HEK293 (cell line): ENCODE data around the gene SLC25A6.

ENCODE experiments used
- CTCF ChIA-PET: fragments of 350-600 bp; formaldehyde crosslinking; extraction: SDS; loops from one replicate; lab custom pipeline; 2021; ENCODE audit warnings: antibody characterized with exemption; lab: Yijun Ruan, JAX
- POLR2A ChIA-PET: fragments of 300-600 bp; formaldehyde crosslinking; extraction: SDS; loops from one replicate; lab custom pipeline; 2020; ENCODE audit warnings: antibody characterized with exemption, inconsistent platforms; lab: Yijun Ruan, JAX
- H3K27ac ChIP-seq: fragments of 200-500 bp; sonication (Bioruptor generic); 2 replicates; pipeline ENCODE4 v1.5.1; 2014; ENCODE audit warnings: low read depth, low read length, control low read depth, inconsistent platforms; ENCODE audit errors: extremely low read depth
- H3K36me3 ChIP-seq, 2 experiments: fragments of 200-500 bp in 1 of 2; sonication (Bioruptor generic) in 1 of 2; 1 replicate in 1 of 2; 2 replicates in 1 of 2; pipeline ENCODE4 v1.5.1; 2014 to 2017; ENCODE audit warnings: inconsistent platforms in 2 of 2, low read length in 2 of 2; ENCODE audit not compliant: control insufficient read depth in 2 of 2, insufficient read depth in 1 of 2
- H3K4me1 ChIP-seq: fragments of 200-500 bp; sonication (Bioruptor generic); 2 replicates; pipeline ENCODE4 v1.5.1; 2014; ENCODE audit warnings: mild to moderate bottlenecking, low read length, inconsistent platforms; ENCODE audit not compliant: control insufficient read depth, insufficient read depth
- H3K4me3 ChIP-seq: 2 replicates; pipeline ENCODE4 v1.5.1; 2011; ENCODE audit warnings: low read depth, mild to moderate bottlenecking, control low read depth, low read length, moderate library complexity
- H3K9me3 ChIP-seq: fragments of 200-500 bp; sonication (Bioruptor generic); 2 replicates; pipeline ENCODE4 v1.5.1; 2014; ENCODE audit warnings: low read depth, low read length, inconsistent platforms; ENCODE audit not compliant: control insufficient read depth, insufficient read depth
- CTCF ChIP-seq: fragments of 450-650 bp; formaldehyde crosslinking; IDR thresholded peaks from 2 replicates; pipeline ENCODE4 v1.5.1; 2016; ENCODE audit warnings: missing biosample characterization, missing genetic modification characterization
- EGR2 ChIP-seq: fragments of 450-650 bp; formaldehyde crosslinking; IDR thresholded peaks from 2 replicates; pipeline ENCODE4 v1.5.1; 2016; ENCODE audit warnings: low read depth, missing biosample characterization, missing genetic modification characterization
- GLIS2 ChIP-seq: fragments of 450-650 bp; formaldehyde crosslinking; IDR thresholded peaks from 2 replicates; pipeline ENCODE4 v1.5.1; 2016; ENCODE audit warnings: missing biosample characterization, missing genetic modification characterization
- HIC1 ChIP-seq: fragments of 450-650 bp; formaldehyde crosslinking; IDR thresholded peaks from 2 replicates; pipeline ENCODE4 v1.5.1; 2016; ENCODE audit warnings: missing biosample characterization, missing genetic modification characterization
- OSR2 ChIP-seq: fragments of 450-650 bp; formaldehyde crosslinking; IDR thresholded peaks from 2 replicates; pipeline ENCODE4 v1.5.1; 2016; ENCODE audit warnings: missing biosample characterization, missing genetic modification characterization
- PATZ1 ChIP-seq: fragments of 450-650 bp; formaldehyde crosslinking; IDR thresholded peaks from 2 replicates; pipeline ENCODE4 v1.5.1; 2016; ENCODE audit warnings: missing biosample characterization, missing genetic modification characterization
- RBAK ChIP-seq: fragments of 450-650 bp; formaldehyde crosslinking; IDR thresholded peaks from 2 replicates; pipeline ENCODE4 v1.5.1; 2016; ENCODE audit warnings: missing biosample characterization, missing genetic modification characterization
- SP3 ChIP-seq: fragments of 450-650 bp; formaldehyde crosslinking; IDR thresholded peaks from 2 replicates; pipeline ENCODE4 v1.5.1; 2016; ENCODE audit warnings: missing biosample characterization, missing genetic modification characterization
- ZFHX2 ChIP-seq: fragments of 450-650 bp; formaldehyde crosslinking; conservative IDR thresholded peaks from 2 replicates; pipeline ENCODE4 v1.5.1; 2016; ENCODE audit warnings: missing biosample characterization, missing genetic modification characterization
- ZNF221 ChIP-seq: fragments of 450-650 bp; formaldehyde crosslinking; IDR thresholded peaks from 2 replicates; pipeline ENCODE4 v1.5.1; 2017; ENCODE audit warnings: missing biosample characterization, missing genetic modification characterization, borderline replicate concordance
- ZNF324 ChIP-seq: fragments of 450-650 bp; formaldehyde crosslinking; IDR thresholded peaks from 2 replicates; pipeline ENCODE4 v1.5.1; 2016; ENCODE audit warnings: missing biosample characterization, missing genetic modification characterization
- ZNF366 ChIP-seq: fragments of 450-650 bp; formaldehyde crosslinking; conservative IDR thresholded peaks from 2 replicates; pipeline ENCODE4 v1.5.1; 2016; ENCODE audit warnings: missing biosample characterization, missing genetic modification characterization
- ZNF391 ChIP-seq: fragments of 450-650 bp; formaldehyde crosslinking; IDR thresholded peaks from 2 replicates; pipeline ENCODE4 v1.5.1; 2016; ENCODE audit warnings: low read depth, missing biosample characterization, missing genetic modification characterization, borderline replicate concordance
- ZNF513 ChIP-seq: fragments of 450-650 bp; IDR thresholded peaks from 2 replicates; pipeline ENCODE4 v1.5.1; 2018; ENCODE audit warnings: missing biosample characterization, missing genetic modification characterization
- ZNF585B ChIP-seq: fragments of 450-650 bp; formaldehyde crosslinking; IDR thresholded peaks from 2 replicates; pipeline ENCODE4 v1.5.1; 2016; ENCODE audit warnings: missing biosample characterization, missing genetic modification characterization
- ZNF660 ChIP-seq: fragments of 450-650 bp; IDR thresholded peaks from 2 replicates; pipeline ENCODE4 v1.5.1; 2018; ENCODE audit warnings: missing biosample characterization, mild to moderate bottlenecking, missing genetic modification characterization
- ZSCAN5A ChIP-seq: fragments of 450-650 bp; formaldehyde crosslinking; IDR thresholded peaks from 2 replicates; pipeline ENCODE4 v1.5.1; 2016; ENCODE audit warnings: missing biosample characterization, missing genetic modification characterization

Gene SLC25A6

GRCh38 chrX:1355131-1356046 lies 36.5 kb downstream of the SLC25A6 start:
- ChIA-PET CTCF (no interaction called here), POLR2A (no interaction called here)
- no peaks in the 10 kb centered on the region for H3K9me3 ChIP-seq
- H3K36me3 ChIP-seq: no peaks in the 10 kb centered on the region
- no peaks in the 10 kb centered on the region for H3K4me1 ChIP-seq
- TF ChIP-seq HIC1: peak; percentile 49
- no peak for TF ChIP-seq ZNF391 (tag by site-specific recombination)
- TF ChIP-seq ZNF660: no peak
- peak; percentile 12; the same call in 1 of the 2 replicates for TF ChIP-seq EGR2 (tag by site-specific recombination)
- peak; percentile 12; the same call in 1 of the 2 replicates for TF ChIP-seq SP3 (tag by site-specific recombination)
- TF ChIP-seq ZFHX2 (tag by site-specific recombination): peak; percentile 25; the same call in 1 of the 2 replicates
- no peak for TF ChIP-seq RBAK (tag by site-specific recombination)
- TF ChIP-seq PATZ1 (tag by site-specific recombination): peak; percentile 52; the same call in 1 of the 2 replicates
- peak; percentile 63; the same call in 1 of the 2 replicates for TF ChIP-seq GLIS2
- no peak overlapping the region for H3K27ac ChIP-seq
- H3K4me3 ChIP-seq: no peak overlapping the region

GRCh38 chrX:1354036-1355019 lies 37.6 kb downstream of the SLC25A6 start:
- Histone ChIP-seq H3K27ac (no peak overlapping the region), H3K4me1 (no peaks in the 10 kb centered on the region), H3K9me3 (no peaks in the 10 kb centered on the region)
- ChIA-PET POLR2A (no interaction called here), CTCF (no interaction called here)
- TF ChIP-seq ZSCAN5A: no peak
- TF ChIP-seq ZNF585B (tag by site-specific recombination): no peak
- peak; percentile 51; the same call in 1 of the 2 replicates for TF ChIP-seq ZNF366 (tag by site-specific recombination)
- TF ChIP-seq SP3 (tag by site-specific recombination): peak; percentile 27
- TF ChIP-seq ZNF221 (tag by site-specific recombination): no peak
- TF ChIP-seq OSR2: no peak
- peak; percentile 57 for TF ChIP-seq ZFHX2 (tag by site-specific recombination)
- no peak for TF ChIP-seq ZNF324 (tag by site-specific recombination)
- TF ChIP-seq ZNF513 (tag by site-specific recombination): peak; percentile 70
- TF ChIP-seq CTCF: no peak
- peak; percentile 74 for TF ChIP-seq EGR2 (tag by site-specific recombination)
- TF ChIP-seq, all 188 proteins: peak for 5
- Histone ChIP-seq H3K36me3 (no peaks in the 10 kb centered on the region), H3K4me3 (no peak overlapping the region)
